GM12872 (cell line): ENCODE results near the gene ABCA13.

Source experiments
- CTCF ChIP-seq: IDR thresholded peaks from 3 replicates; pipeline ENCODE4 v1.5.1; 2011; ENCODE audit warnings: low read depth, mild to moderate bottlenecking, low read length, moderate library complexity; ENCODE audit not compliant: insufficient read depth

The ABCA13 gene

GRCh38 chr7:48158404-48158803, 12.9 kb upstream of the ABCA13 start:
- TF ChIP-seq CTCF: no peak

GRCh38 chr7:48161407-48162125, 9.7 kb upstream of the ABCA13 start:
- no peak for TF ChIP-seq CTCF

GRCh38 chr7:48165157-48165556, 6.1 kb upstream of the ABCA13 start:
- TF ChIP-seq CTCF: no peak

- no peak for TF ChIP-seq CTCF
Observed at GRCh38 chr7:48168159-48168558, 3.1 kb upstream of the ABCA13 start.

- TF ChIP-seq CTCF: no peak
Observed at GRCh38 chr7:48170506-48170905, 752 bp upstream of the ABCA13 start.

GRCh38 chr7:48173313-48173712, 2.1 kb downstream of the ABCA13 start:
- no peak for TF ChIP-seq CTCF

GRCh38 chr7:48173756-48174382, 2.6 kb downstream of the ABCA13 start:
- TF ChIP-seq CTCF: no peak
